ENCODE measurements around the gene SNX25.

- TF ChIP-seq POLR2A (IDR thresholded peaks at IDR 0.05) = no peak
- no peak for TF ChIP-seq CTCF (IDR thresholded peaks at IDR 0.05 in 4 of 5, conservative IDR thresholded peaks at IDR 0.05 in 1 of 5)
Measured at GRCh38 chr4:185182239-185182638, 27.2 kb upstream of the SNX25 start.

Measured in gastrocnemius medialis (tissue), 4 donors.